Tibial nerve (tissue), 4 donors: ENCODE results near the gene ADAMTS17.

Experiments used
- CTCF ChIP-seq, 5 experiments: fragments of 200-600 bp in 3 of 5; fragments of 450-650 bp in 2 of 5; sonication (generic) in 3 of 5; IDR thresholded peaks; one replicate each; pipeline ENCODE4 v1.5.1; 2016 to 2019; ENCODE audit warnings: antibody characterized with exemption in 5 of 5, mild to moderate bottlenecking in 3 of 5, moderate library complexity in 2 of 5
- EP300 ChIP-seq, 2 donors: sonication (generic); formaldehyde crosslinking; IDR thresholded peaks; one replicate each; pipeline ENCODE4 v1.6.1; 2017; ENCODE audit warnings: antibody characterized with exemption in 2 of 2, mild to moderate bottlenecking in 1 of 2
- POLR2A ChIP-seq, 2 donors: fragments of 450-650 bp; IDR thresholded peaks; one replicate each; pipeline ENCODE4 v1.6.1; 2017; ENCODE audit warnings: antibody characterized with exemption in 2 of 2, mild to moderate bottlenecking in 2 of 2, moderate library complexity in 2 of 2

GRCh38 chr15:100227781-100228180, 114.0 kb downstream of the ADAMTS17 start:
- TF ChIP-seq CTCF (IDR thresholded peaks at IDR 0.05) (no peak), POLR2A (IDR thresholded peaks at IDR 0.05) (no peak), EP300 (IDR thresholded peaks at IDR 0.05) (no peak)
